ENCODE data around the gene OR2T27. TPM values are rescaled to one million over a fixed set of nuclear protein-coding genes. Genes with fewer than 3 reads are reported as not detected.

The OR2T27 gene
- total and polyA plus RNA-seq, 9 of the 15 experiments (the other 6 are each of a cell fraction or from before 2014, with no cell fraction given), result not detected

GRCh38 chr1:248691567-248692155 is 36.3 kb upstream of the OR2T27 start (continued):
- TF ChIP-seq ATF2 (CRISPR knock-in tag; IDR thresholded peaks at IDR 0.05) (peak; percentile 26; the same call in 1 of the 2 replicates), MNT (conservative IDR thresholded peaks at IDR 0.05) (no peak), TSC22D4 (tag; IDR thresholded peaks at IDR 0.05) (no peak), ZNF184 (CRISPR knock-in tag; IDR thresholded peaks at IDR 0.05) (no peak), SNRNP70 (optimal IDR thresholded peaks at IDR 0.05; ENCODE audit: low read depth, low read length) (no peak), SOX6 (IDR thresholded peaks at IDR 0.05) (no peak), ZFP36 (IDR thresholded peaks at IDR 0.05; ENCODE audit: low read depth, low read length, partially characterized antibody) (no peak), AFF4 (CRISPR knock-in tag; IDR thresholded peaks at IDR 0.05) (no peak), DMBX1 (CRISPR knock-in tag; IDR thresholded peaks at IDR 0.05; ENCODE audit: borderline replicate concordance) (no peak), FOXP4 (CRISPR knock-in tag; IDR thresholded peaks at IDR 0.05; ENCODE audit: borderline replicate concordance) (0 out of 2 replicates have a peak, but pooled peaks have one; percentile 75), NR0B1 (IDR thresholded peaks at IDR 0.05; ENCODE audit: partially characterized antibody) (no peak), ZNF511 (CRISPR knock-in tag; IDR thresholded peaks at IDR 0.05) (peak; percentile 96), ZNF551 (CRISPR knock-in tag; IDR thresholded peaks at IDR 0.05) (no peak), PREB (CRISPR knock-in tag; IDR thresholded peaks at IDR 0.05) (no peak)
